ENCODE measurements around the gene ARHGAP18.

Gene ARHGAP18

GRCh38 chr6:129603741-129604140 is 106.2 kb downstream of the ARHGAP18 start:
- H3K4me3 ChIP-seq (replicated peaks; ENCODE audit: low read depth, low read length), result no peak overlapping the region
- no peak for DNase-seq (ENCODE audit: extremely low read depth, low read depth)
- no peak for TF ChIP-seq CTCF (IDR thresholded peaks at IDR 0.05; ENCODE audit: low read depth, low read length, missing control alignments)

- no peak overlapping the region for H3K4me3 ChIP-seq (replicated peaks; ENCODE audit: low read depth, low read length)
- no peak for TF ChIP-seq CTCF (IDR thresholded peaks at IDR 0.05; ENCODE audit: low read depth, low read length, missing control alignments)
Measured at GRCh38 chr6:129601323-129601722, 108.7 kb downstream of the ARHGAP18 start.

GRCh38 chr6:129599467-129599866 is 110.5 kb downstream of the ARHGAP18 start:
- H3K4me3 ChIP-seq (replicated peaks; ENCODE audit: low read depth, low read length), result no peak overlapping the region
- no peak for TF ChIP-seq CTCF (IDR thresholded peaks at IDR 0.05; ENCODE audit: low read depth, low read length, missing control alignments)
- DNase-seq (ENCODE audit: extremely low read depth, low read depth), result no peak

More at GRCh38 chr6:129601323-129601722, 108.7 kb downstream of the ARHGAP18 start:
- DNase-seq (ENCODE audit: extremely low read depth, low read depth), result no peak

DNA sequence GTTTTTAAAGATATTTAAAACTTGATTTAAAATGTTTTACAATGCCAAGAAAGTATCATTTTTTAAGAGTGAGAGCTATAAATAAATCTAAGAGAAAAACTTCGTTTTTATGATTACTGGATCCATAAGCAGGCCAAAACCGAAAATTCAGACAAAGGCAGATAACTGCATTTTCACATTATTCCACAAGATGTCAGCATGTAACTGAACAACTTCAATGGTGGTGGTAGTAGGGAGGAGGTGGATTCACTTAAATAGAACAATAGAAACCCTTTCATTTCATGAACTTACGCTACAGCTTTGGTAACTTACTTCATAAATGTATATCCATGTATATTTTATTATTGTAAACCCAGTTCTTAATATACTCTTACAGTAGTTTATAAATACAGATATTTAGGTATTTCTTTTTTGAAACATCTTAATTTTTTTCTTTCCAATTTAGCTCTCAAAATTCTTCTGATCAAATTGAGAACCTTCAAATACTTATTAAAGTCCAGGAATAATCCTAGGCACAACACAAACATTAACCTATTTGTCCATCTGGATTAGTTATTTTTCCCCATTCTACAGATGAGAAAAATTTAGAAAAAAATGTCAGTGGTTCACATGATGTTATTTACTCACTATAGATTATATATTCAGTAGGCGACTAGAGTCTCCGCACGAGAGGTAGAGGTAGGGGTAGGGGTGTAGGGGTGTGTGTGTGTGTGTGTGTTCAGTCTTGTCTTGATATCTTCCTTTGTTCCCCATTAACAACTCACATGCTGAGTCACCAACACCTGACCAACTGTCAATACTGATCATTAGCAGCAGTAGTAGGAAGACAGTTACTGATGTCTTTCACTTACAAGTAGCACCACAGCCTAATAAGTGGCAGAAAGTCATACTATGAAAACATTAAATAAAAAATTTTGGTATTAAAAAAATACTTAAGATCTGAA is 111.5 kb downstream of the ARHGAP18 start:
- peak; percentile 72 for DNase-seq (ENCODE audit: extremely low read depth, low read depth)
- H3K4me3 ChIP-seq (replicated peaks; ENCODE audit: low read depth, low read length), result no peak overlapping the region
- TF ChIP-seq CTCF (IDR thresholded peaks at IDR 0.05; ENCODE audit: low read depth, low read length, missing control alignments), result peak; percentile 51

- H3K4me3 ChIP-seq (replicated peaks; ENCODE audit: low read depth, low read length), result no peak overlapping the region
- no peak for DNase-seq (ENCODE audit: extremely low read depth, low read depth)
- TF ChIP-seq CTCF (IDR thresholded peaks at IDR 0.05; ENCODE audit: low read depth, low read length, missing control alignments), result no peak
Measured at GRCh38 chr6:129597023-129597713, 112.8 kb downstream of the ARHGAP18 start.

DNA sequence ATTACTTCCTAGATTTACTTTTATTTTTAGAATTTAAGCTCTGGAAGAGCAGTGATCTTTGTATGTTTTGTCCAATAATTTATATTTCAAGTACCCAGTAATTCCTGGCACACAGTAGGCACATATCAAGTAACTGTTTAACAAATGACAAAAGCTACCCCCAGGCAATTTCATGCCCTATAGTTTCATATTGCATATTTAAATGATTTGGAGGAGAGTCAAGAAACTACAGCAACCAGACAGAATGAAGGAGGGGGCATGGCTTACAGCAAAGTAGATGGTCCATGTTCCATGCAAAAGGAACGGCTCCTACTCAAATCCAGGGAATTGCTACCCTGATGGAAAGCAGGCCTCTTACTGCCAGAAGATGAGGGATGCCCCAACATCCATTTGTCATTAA is 113.5 kb downstream of the ARHGAP18 start:
- no peak overlapping the region for H3K4me3 ChIP-seq (replicated peaks; ENCODE audit: low read depth, low read length)
- TF ChIP-seq CTCF (IDR thresholded peaks at IDR 0.05; ENCODE audit: low read depth, low read length, missing control alignments), result no peak
- DNase-seq (ENCODE audit: extremely low read depth, low read depth), result no peak

All from HFF-Myc (cell line).